Measurements from ENCODE around the gene LITAFD.
"Not testable (repeated sequence)": the region's sequence is repeated elsewhere in the genome, so short reads cannot be mapped to it uniquely, and the experiment has no call there.

Gene LITAFD

GRCh38 chr16:8872967-8873865, 8.9 kb upstream of the LITAFD start:
- DNase-seq (ENCODE audit: low read depth), result no peak

GRCh38 chr16:8873866-8874195, 8.3 kb upstream of the LITAFD start:
- DNase-seq (ENCODE audit: low read depth), result not testable (repeated sequence)

GRCh38 chr16:8874388-8874787, 7.8 kb upstream of the LITAFD start:
- no peak for DNase-seq (ENCODE audit: low read depth)

- not testable (repeated sequence) for DNase-seq (ENCODE audit: low read depth)
Observed at GRCh38 chr16:8875317-8875716, 6.8 kb upstream of the LITAFD start.

GRCh38 chr16:8877894-8878522, 4.1 kb upstream of the LITAFD start:
- DNase-seq (ENCODE audit: low read depth), result no peak

GRCh38 chr16:8878523-8878911, 3.6 kb upstream of the LITAFD start:
- DNase-seq (ENCODE audit: low read depth), result no peak

- no peak for DNase-seq (ENCODE audit: low read depth)
Observed at GRCh38 chr16:8880839-8881510, 1.2 kb upstream of the LITAFD start.

- no peak for DNase-seq (ENCODE audit: low read depth)
Observed at GRCh38 chr16:8882725-8883377, 700 bp downstream of the LITAFD start.

GRCh38 chr16:8885674-8886592, 3.8 kb downstream of the LITAFD start:
- DNase-seq (ENCODE audit: low read depth), result no peak

- DNase-seq (ENCODE audit: low read depth), result no peak
Observed at GRCh38 chr16:8886593-8887430, 4.7 kb downstream of the LITAFD start.

- no peak for DNase-seq (ENCODE audit: low read depth)
Observed at GRCh38 chr16:8887431-8887765, 5.2 kb downstream of the LITAFD start.

GRCh38 chr16:8887952-8888560, 5.9 kb downstream of the LITAFD start:
- DNase-seq (ENCODE audit: low read depth), result no peak

- no peak for DNase-seq (ENCODE audit: low read depth)
Observed at GRCh38 chr16:8888951-8889892, 7.1 kb downstream of the LITAFD start.

GRCh38 chr16:8889893-8890548, 7.9 kb downstream of the LITAFD start:
- DNase-seq (ENCODE audit: low read depth), result no peak

- no peak for DNase-seq (ENCODE audit: low read depth)
Observed at GRCh38 chr16:8890549-8890921, 8.4 kb downstream of the LITAFD start.

- DNase-seq (ENCODE audit: low read depth), result no peak
Observed at GRCh38 chr16:8892101-8892575, 10.0 kb downstream of the LITAFD start.

GRCh38 chr16:8893426-8893825, 11.3 kb downstream of the LITAFD start:
- DNase-seq (ENCODE audit: low read depth), result no peak

- no peak for DNase-seq (ENCODE audit: low read depth)
Observed at GRCh38 chr16:8893976-8894690, 12.0 kb downstream of the LITAFD start.
